NCI-H1417 treated with DMSO at 0.1 percent for 48 hours (cell line): ENCODE data around the gene FMC1.

Source experiments
- DNase-seq: peaks from one replicate; lab custom pipeline; 2025; lab: John Stamatoyannopoulos, UW

The FMC1 gene

DNA sequence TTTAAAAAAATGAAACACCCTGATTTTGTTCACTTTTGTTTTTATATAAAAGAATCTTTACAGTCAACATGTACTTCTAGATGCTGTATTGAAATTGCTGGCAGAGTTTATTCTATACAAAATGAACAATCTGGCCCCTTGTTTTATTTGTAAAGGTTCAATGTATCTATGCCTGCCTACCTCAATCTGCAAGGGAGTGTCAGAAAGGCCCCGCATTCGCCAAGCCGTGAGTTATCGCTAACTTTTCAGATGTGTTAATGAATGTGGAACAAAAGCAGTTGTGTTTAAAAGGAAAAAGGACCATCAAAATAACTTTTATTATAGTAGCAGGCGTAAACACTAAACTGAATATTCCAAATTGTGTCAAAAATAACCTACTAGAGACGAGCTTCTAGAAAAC lies 33.1 kb downstream of the FMC1 start:
- no peak for DNase-seq

GRCh38 chr7:139382439-139382838 lies 41.3 kb downstream of the FMC1 start:
- no peak for DNase-seq

- DNase-seq, result no peak
These were observed 43.5 kb downstream of the FMC1 start for GRCh38 chr7:139384611-139385010.

- no peak for DNase-seq
These were observed 46.5 kb downstream of the FMC1 start for GRCh38 chr7:139387594-139387993.

GRCh38 chr7:139389091-139389490 lies 48.0 kb downstream of the FMC1 start:
- no peak for DNase-seq

DNA sequence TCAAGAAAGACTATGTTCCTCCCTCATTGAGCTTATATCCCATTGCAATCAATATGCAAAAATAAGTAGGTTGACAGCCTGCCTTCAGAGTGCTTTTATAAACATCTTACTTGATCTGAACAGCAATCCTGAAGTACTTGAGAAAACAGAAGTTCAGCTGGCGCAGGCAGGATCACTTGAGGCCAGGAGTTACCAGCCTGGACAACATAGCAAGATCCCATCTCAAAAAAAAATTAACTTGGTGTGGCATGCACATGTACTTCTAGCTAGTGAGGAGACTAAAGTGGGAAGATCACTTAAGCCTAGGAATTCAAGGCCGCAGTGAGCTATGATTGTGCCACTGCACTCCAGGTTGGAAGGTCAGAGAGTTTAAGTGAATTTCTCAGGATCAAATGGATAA lies 48.6 kb downstream of the FMC1 start:
- no peak for DNase-seq

DNA sequence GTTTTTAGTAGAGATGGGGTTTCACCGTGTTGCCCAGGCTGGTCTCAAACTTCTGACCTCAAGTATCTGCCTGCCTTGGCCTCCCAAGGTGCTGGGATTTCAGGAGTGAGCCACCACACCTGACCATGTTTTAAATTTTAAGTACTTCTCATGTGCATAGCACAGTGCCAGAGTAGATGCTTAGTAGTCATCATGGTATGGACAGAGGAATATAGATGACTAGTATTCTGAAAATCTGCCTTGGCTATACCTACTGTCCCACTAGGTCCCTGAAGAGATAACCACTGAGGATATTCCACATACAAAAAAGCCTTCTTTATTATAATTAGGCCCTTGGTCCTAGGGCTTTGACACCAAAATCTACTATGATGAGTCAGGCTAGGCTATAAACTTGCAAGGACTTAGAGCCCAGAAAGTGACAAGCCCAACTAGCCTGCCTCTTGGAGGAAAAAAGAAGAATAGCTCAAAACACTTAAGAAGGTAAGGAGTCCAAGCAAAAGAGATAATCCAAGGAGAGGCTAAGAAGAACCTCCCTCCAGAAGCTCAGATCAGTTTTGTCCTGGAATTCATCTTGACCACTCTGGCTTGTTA lies 52.6 kb downstream of the FMC1 start:
- DNase-seq, result no peak

DNA sequence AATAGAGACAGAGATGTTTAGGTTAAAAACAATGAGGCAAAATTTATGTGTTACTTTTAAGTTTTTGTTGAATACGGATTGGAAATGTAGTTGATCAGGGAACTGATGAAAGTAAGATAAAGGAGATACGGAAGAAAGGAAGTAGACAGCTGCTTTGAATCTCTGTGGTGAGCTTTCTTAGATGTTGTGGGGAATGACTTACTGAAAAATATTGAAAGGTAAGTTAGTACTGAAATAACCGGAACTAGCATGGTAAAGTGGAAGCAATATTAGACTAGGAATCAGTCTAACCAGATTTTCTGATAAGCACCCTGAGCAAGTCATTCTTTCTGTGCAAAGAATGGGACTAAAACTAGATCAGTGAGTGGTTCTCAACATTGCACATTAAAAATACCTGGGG lies 53.4 kb downstream of the FMC1 start:
- DNase-seq, result no peak
